K562 (cell line): ENCODE results near the gene SLAMF9. TPM values are rescaled to one million over a fixed set of nuclear protein-coding genes. Genes with fewer than 3 reads are reported as not detected.

Experiments used
- NRF1 ChIP-seq, 2 experiments: fragments of 450-650 bp; IDR thresholded peaks in 1 of 2; conservative IDR thresholded peaks in 1 of 2; 2 replicates each; pipeline ENCODE4 v1.6.1; 2014; ENCODE audit warnings: mild to moderate bottlenecking in 2 of 2
- RBBP5 ChIP-seq: fragments of 200-600 bp; sonication (generic); IDR thresholded peaks from 2 replicates; pipeline ENCODE4 v1.6.1; 2012; ENCODE audit warnings: borderline replicate concordance, mild to moderate bottlenecking, low read length, control low read depth, inconsistent platforms; ENCODE audit not compliant: insufficient read depth, poor library complexity, severe bottlenecking
- SAP30 ChIP-seq: fragments of 200-600 bp; sonication (generic); IDR thresholded peaks from 2 replicates; pipeline ENCODE4 v1.6.1; 2012; ENCODE audit warnings: borderline replicate concordance, low read depth, mild to moderate bottlenecking, moderate library complexity, low read length, control low read depth, inconsistent platforms; ENCODE audit not compliant: insufficient read depth, poor library complexity, severe bottlenecking
- SP1 ChIP-seq: sonication (generic); formaldehyde crosslinking; IDR thresholded peaks from 2 replicates; pipeline ENCODE4 v1.8.1; 2022; ENCODE audit warnings: mild to moderate bottlenecking, missing genetic modification reagents
- ZC3H4 ChIP-seq: sonication (generic); formaldehyde crosslinking; IDR thresholded peaks from 2 replicates; pipeline ENCODE4 v1.9.0; 2021; ENCODE audit warnings: missing genetic modification reagents, borderline replicate concordance
- ZNF668 ChIP-seq: fragments of 250-450 bp; sonication (Bioruptor Pico); IDR thresholded peaks from 2 replicates; pipeline ENCODE4 v1.8.0; 2022; ENCODE audit warnings: mild to moderate bottlenecking, inconsistent platforms
- polyA plus RNA-seq, 8 experiments: library from polyadenylated mRNA; depleted of rRNA in 4 of 8; stranded (reverse) in 5 of 8; unstranded in 3 of 8; fragments of >200 nt; fragmentation: Nextera tagmentation in 2 of 8; fragmentation: Illumina TruSeq in 1 of 8; extraction: Ambion mirVana in 2 of 8; extraction: Trizol in 1 of 8; gene quantifications; 2 replicates each; pipeline versions ENCODE4 v1.2.1 to v1.2.3, GENCODE V29; 2011 to 2014; ENCODE audit warnings: inconsistent platforms in 1 of 8, missing spikeins in 1 of 8
- total RNA-seq, 7 experiments: library from RNA; depleted of rRNA in 6 of 7; stranded (reverse); fragments of >200 nt in 6 of 7; fragmentation: Illumina TruSeq in 2 of 7; extraction: Trizol in 2 of 7; gene quantifications; 2 replicates each; pipeline versions ENCODE4 v1.2.1 to v1.2.3, GENCODE V29; 2011 to 2021; ENCODE audit warnings: low replicate concordance in 1 of 7
- TF ChIP-seq, protein P1 (sequence below): fragments of 250-450 bp; sonication (Bioruptor Pico); IDR thresholded peaks from 2 replicates; pipeline ENCODE4 v1.5.0; 2021
- TF ChIP-seq, protein P2 (sequence below): sonication (generic); formaldehyde crosslinking; IDR thresholded peaks from 2 replicates; pipeline ENCODE4 v1.8.0; 2022; ENCODE audit warnings: missing genetic modification reagents, mild to moderate bottlenecking, moderate library complexity, borderline replicate concordance
- TF ChIP-seq, protein P3 (sequence below): sonication (generic); formaldehyde crosslinking; IDR thresholded peaks from 2 replicates; pipeline ENCODE4 v1.8.1; 2023; ENCODE audit warnings: missing genetic modification reagents, mild to moderate bottlenecking, borderline replicate concordance

The SLAMF9 gene
- total and polyA plus RNA-seq, 9 of the 15 experiments (the other 6 are each of a cell fraction or from before 2014, with no cell fraction given): 0.13 to 0.21 TPM; not detected in 7

DNA sequence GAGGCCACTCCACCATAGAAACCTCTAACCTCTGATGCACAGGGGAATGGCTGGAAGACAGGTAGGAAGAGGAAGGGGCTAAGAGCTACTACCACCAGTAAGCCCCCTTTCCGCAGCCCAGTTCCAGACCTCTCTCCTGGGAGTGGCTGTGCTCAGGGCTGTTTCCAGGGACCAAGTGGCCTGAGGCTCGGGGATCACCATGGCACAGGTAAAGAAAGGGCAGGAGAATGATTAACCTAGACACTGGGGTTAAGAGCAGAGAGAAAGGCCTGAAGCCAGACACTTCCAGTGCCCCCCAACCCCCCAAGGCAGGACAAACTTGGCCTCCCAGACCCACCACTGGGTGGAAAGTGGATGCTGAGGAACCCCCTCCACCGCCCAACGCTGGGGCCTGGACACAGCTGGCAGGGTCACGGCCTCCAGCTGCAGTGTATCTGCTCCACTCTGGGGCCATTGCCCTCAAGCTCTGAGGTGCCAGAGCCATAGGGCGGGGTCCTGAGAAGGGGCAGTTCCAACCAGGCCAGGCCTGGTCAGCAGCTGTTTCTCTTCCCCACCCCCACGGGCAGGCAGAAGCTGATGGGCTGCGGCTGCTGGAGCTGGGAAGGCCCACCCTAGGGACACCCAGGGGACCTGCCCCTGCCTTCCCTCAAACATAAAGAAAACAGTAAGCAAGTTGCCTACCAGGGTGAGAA lies 31.4 kb downstream of the SLAMF9 start (continued):
- TF ChIP-seq, protein P1, sequence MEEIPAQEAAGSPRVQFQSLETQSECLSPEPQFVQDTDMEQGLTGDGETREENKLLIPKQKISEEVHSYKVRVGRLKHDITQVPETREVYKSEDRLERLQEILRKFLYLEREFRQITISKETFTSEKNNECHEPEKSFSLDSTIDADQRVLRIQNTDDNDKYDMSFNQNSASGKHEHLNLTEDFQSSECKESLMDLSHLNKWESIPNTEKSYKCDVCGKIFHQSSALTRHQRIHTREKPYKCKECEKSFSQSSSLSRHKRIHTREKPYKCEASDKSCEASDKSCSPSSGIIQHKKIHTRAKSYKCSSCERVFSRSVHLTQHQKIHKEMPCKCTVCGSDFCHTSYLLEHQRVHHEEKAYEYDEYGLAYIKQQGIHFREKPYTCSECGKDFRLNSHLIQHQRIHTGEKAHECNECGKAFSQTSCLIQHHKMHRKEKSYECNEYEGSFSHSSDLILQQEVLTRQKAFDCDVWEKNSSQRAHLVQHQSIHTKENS (CRISPR knock-in tag): no peak
- TF ChIP-seq ZC3H4 (CRISPR knock-in tag): 0 out of 2 replicates have a peak, but pooled peaks have one; percentile 23
- TF ChIP-seq RBBP5: peak; percentile 12
- no peak for TF ChIP-seq NRF1 (conservative IDR thresholded peaks at IDR 0.05 in 1 of 2, IDR thresholded peaks at IDR 0.05 in 1 of 2)
- TF ChIP-seq ZNF668 (CRISPR knock-in tag): no peak
- TF ChIP-seq, protein P2, sequence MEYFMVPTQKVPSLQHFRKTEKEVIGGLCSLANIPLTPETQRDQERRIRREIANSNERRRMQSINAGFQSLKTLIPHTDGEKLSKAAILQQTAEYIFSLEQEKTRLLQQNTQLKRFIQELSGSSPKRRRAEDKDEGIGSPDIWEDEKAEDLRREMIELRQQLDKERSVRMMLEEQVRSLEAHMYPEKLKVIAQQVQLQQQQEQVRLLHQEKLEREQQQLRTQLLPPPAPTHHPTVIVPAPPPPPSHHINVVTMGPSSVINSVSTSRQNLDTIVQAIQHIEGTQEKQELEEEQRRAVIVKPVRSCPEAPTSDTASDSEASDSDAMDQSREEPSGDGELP (CRISPR knock-in tag): peak; percentile 89
- peak; percentile 35 for TF ChIP-seq SAP30
- TF ChIP-seq, protein P3, sequence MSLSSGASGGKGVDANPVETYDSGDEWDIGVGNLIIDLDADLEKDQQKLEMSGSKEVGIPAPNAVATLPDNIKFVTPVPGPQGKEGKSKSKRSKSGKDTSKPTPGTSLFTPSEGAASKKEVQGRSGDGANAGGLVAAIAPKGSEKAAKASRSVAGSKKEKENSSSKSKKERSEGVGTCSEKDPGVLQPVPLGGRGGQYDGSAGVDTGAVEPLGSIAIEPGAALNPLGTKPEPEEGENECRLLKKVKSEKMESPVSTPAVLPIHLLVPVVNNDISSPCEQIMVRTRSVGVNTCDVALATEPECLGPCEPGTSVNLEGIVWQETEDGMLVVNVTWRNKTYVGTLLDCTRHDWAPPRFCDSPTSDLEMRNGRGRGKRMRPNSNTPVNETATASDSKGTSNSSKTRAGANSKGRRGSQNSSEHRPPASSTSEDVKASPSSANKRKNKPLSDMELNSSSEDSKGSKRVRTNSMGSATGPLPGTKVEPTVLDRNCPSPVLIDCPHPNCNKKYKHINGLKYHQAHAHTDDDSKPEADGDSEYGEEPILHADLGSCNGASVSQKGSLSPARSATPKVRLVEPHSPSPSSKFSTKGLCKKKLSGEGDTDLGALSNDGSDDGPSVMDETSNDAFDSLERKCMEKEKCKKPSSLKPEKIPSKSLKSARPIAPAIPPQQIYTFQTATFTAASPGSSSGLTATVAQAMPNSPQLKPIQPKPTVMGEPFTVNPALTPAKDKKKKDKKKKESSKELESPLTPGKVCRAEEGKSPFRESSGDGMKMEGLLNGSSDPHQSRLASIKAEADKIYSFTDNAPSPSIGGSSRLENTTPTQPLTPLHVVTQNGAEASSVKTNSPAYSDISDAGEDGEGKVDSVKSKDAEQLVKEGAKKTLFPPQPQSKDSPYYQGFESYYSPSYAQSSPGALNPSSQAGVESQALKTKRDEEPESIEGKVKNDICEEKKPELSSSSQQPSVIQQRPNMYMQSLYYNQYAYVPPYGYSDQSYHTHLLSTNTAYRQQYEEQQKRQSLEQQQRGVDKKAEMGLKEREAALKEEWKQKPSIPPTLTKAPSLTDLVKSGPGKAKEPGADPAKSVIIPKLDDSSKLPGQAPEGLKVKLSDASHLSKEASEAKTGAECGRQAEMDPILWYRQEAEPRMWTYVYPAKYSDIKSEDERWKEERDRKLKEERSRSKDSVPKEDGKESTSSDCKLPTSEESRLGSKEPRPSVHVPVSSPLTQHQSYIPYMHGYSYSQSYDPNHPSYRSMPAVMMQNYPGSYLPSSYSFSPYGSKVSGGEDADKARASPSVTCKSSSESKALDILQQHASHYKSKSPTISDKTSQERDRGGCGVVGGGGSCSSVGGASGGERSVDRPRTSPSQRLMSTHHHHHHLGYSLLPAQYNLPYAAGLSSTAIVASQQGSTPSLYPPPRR (CRISPR knock-in tag): 0 out of 2 replicates have a peak, but pooled peaks have one; percentile 20
- TF ChIP-seq SP1 (CRISPR knock-in tag): peak; percentile 0; the same call in 1 of the 2 replicates
